ENCODE measurements around the gene TYMP.

GRCh38 chr22:50520826-50521453, 8.9 kb downstream of the TYMP start:
- TF ChIP-seq CTCF (optimal IDR thresholded peaks at IDR 0.05 in 1 of 3, IDR thresholded peaks at IDR 0.05 in 1 of 3, conservative IDR thresholded peaks at IDR 0.05 in 1 of 3; ENCODE audit: extremely low read depth in 1 of 3, insufficient read depth in 2 of 3, low read length in 3 of 3): no peak
- no peak for TF ChIP-seq EZH2 (IDR thresholded peaks at IDR 0.05; ENCODE audit: low read length)

All from keratinocyte (primary cell).